Neural progenitor cell (in vitro differentiated cells): ENCODE measurements around the gene MAN1A2. TPM values are rescaled to one million over a fixed set of nuclear protein-coding genes. Genes with fewer than 3 reads are reported as not detected.

Experiments
- DNase-seq: peaks from one replicate; pipeline ENCODE4 v3.0.0-alpha.2; 2016; ENCODE audit warnings: low spot score
- H2AFZ ChIP-seq: fragments of 200-600 bp; sonication (generic); replicated peaks from 2 replicates; pipeline ENCODE4 v1.6.1; 2016; ENCODE audit warnings: antibody characterized with exemption
- H3F3A ChIP-seq: fragments of 200-600 bp; sonication (generic); 2 replicates; pipeline ENCODE4 v1.6.1; 2016; ENCODE audit warnings: antibody characterized with exemption, low read depth
- H3K27ac ChIP-seq: fragments of 200-600 bp; sonication (generic); 2 replicates; pipeline ENCODE4 v1.5.1; 2016; ENCODE audit warnings: mild to moderate bottlenecking
- H3K27me3 ChIP-seq: fragments of 200-600 bp; sonication (generic); 2 replicates; pipeline ENCODE4 v1.6.1; 2016; ENCODE audit warnings: mild to moderate bottlenecking, moderate library complexity
- H3K36me3 ChIP-seq: fragments of 200-600 bp; sonication (generic); 2 replicates; pipeline ENCODE4 v1.5.1; 2016
- H3K4me1 ChIP-seq: fragments of 200-600 bp; sonication (generic); 2 replicates; pipeline ENCODE4 v1.6.1; 2016; ENCODE audit warnings: mixed run types
- H3K4me2 ChIP-seq: fragments of 200-600 bp; sonication (generic); 2 replicates; pipeline ENCODE4 v1.6.1; 2016
- H3K4me3 ChIP-seq: fragments of 200-600 bp; sonication (generic); 2 replicates; pipeline ENCODE4 v1.5.1; 2016
- H3K79me2 ChIP-seq: fragments of 200-600 bp; sonication (generic); 2 replicates; pipeline ENCODE4 v1.6.1; 2016; ENCODE audit warnings: low read depth
- H3K9ac ChIP-seq: fragments of 200-600 bp; sonication (generic); 2 replicates; pipeline ENCODE4 v1.6.1; 2016
- H3K9me3 ChIP-seq: fragments of 200-600 bp; sonication (generic); 2 replicates; pipeline ENCODE4 v1.5.1; 2016; ENCODE audit warnings: low read depth
- H4K20me1 ChIP-seq: fragments of 200-600 bp; sonication (generic); 2 replicates; pipeline ENCODE4 v1.6.1; 2016; ENCODE audit warnings: low read depth
- H3K27ac Mint-ChIP-seq: 3 replicates; pipeline ENCODE4 v1.8.0; 2021; ENCODE audit warnings: mixed read lengths
- H3K27me3 Mint-ChIP-seq: 2 replicates; pipeline ENCODE4 v1.8.0; 2022; ENCODE audit warnings: low read depth, mild to moderate bottlenecking, inconsistent platforms, moderate library complexity, mixed read lengths; ENCODE audit not compliant: insufficient read depth
- H3K36me3 Mint-ChIP-seq: 3 replicates; pipeline ENCODE4 v1.8.0; 2021; ENCODE audit warnings: mixed read lengths
- H3K4me1 Mint-ChIP-seq: 3 replicates; pipeline ENCODE4 v1.8.0; 2021; ENCODE audit warnings: mixed read lengths
- H3K4me3 Mint-ChIP-seq: 3 replicates; pipeline ENCODE4 v1.8.0; 2021; ENCODE audit warnings: mild to moderate bottlenecking, moderate library complexity, mixed read lengths
- H3K9me3 Mint-ChIP-seq: 3 replicates; pipeline ENCODE4 v1.8.0; 2020; ENCODE audit warnings: mixed read lengths
- EZH2 ChIP-seq: fragments of 200-600 bp; sonication (generic); IDR thresholded peaks from 2 replicates; pipeline ENCODE4 v1.6.1; 2017; ENCODE audit warnings: antibody characterized with exemption, mild to moderate bottlenecking, moderate library complexity
- EZH2phosphoT487 ChIP-seq: fragments of 200-600 bp; sonication (generic); IDR thresholded peaks from 2 replicates; pipeline ENCODE4 v1.6.1; 2017; ENCODE audit warnings: antibody characterized with exemption
- total RNA-seq: library from RNA; depleted of rRNA; stranded (reverse); fragments of >200 nt; gene quantifications from 2 replicates; pipeline ENCODE4 v1.2.3, GENCODE V29; 2015; ENCODE audit warnings: low replicate concordance
- TF ChIP-seq, protein P1 (sequence below): fragments of 200-600 bp; sonication (generic); IDR thresholded peaks from 2 replicates; pipeline ENCODE4 v1.5.1; 2017; ENCODE audit warnings: antibody characterized with exemption, mild to moderate bottlenecking

Gene MAN1A2
- total RNA-seq, 1 donor from 2014 or later, result 28.6 TPM

DNA sequence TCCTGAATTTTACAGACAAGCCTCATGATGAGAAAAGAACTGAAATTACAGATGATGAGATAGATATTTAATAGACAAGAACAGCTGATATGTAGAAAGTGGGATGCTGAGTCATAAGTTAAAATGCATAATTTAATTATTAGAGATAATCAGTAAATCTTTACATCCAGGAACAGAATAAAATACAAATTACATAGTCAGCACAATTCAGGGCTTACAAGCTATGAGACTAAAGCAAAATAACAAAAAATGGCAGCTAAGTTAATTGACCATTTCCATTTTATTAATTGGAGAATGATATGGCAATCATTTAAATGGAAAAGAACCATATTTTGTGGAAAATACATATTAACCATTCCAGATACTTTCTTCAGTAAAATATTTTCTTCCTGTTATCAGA lies 40.2 kb upstream of the MAN1A2 start:
- TF ChIP-seq EZH2phosphoT487 (no peak), EZH2 (no peak)
- Histone ChIP-seq H4K20me1 (no peaks in the 10 kb centered on the region), H3K4me3 (no peak overlapping the region), H3K27ac (no peak overlapping the region), H3F3A (no peaks in the 10 kb centered on the region), H3K27me3 (no peaks in the 10 kb centered on the region), H3K9ac (no peak overlapping the region), H3K79me2 (no peaks in the 10 kb centered on the region), H3K4me1 (peaks cover 9% of the 10 kb centered on the region), H3K4me2 (no peak overlapping the region), H3K9me3 (no peaks in the 10 kb centered on the region), H3K36me3 (no peaks in the 10 kb centered on the region), H2AFZ (no peak overlapping the region)
- Mint-ChIP-seq H3K4me1 (no peaks in the 10 kb centered on the region), H3K27ac (no peak overlapping the region), H3K27me3 (no peaks in the 10 kb centered on the region), H3K9me3 (no peaks in the 10 kb centered on the region), H3K4me3 (no peak overlapping the region), H3K36me3 (no peaks in the 10 kb centered on the region)
- DNase-seq, result no peak

DNA sequence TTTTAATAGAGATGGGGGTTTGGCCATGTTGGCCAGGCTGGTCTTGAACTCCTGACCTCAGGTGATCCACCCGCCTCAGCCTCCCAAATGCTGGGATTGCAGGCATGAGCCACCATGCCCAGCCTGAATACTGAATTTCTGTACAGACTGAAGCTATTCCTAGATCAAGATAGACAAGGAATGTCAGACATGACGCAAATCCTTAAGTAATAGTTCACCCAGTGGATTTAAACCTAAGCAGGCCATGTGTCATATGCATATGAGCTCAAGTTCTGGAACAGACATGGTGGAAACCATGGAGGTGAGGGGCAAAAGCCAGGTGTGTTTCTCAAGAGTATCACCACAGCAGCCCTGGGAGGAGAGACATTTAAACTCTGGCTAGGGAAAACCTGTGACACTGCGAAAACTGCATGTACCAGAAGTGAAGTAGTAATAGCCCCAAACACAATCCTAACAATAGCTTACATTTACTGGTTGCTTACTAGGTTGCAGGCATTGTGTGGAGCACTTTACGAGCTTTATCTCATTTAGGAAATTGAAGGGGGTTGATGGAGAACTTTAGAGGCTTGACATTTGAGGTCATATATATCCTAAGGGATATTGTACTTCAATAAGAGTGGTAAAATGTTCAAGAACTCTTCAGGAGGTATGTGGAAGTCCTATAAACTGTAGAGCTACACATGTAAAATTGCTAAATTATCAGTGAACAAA lies 31.7 kb upstream of the MAN1A2 start:
- Histone ChIP-seq H3K79me2 (no peaks in the 10 kb centered on the region), H3K27ac (peak overlapping the region; percentile 8), H3K9ac (no peak overlapping the region), H3K4me3 (no peak overlapping the region), H3K4me2 (peak overlapping the region; percentile 5), H3K4me1 (peaks cover 18% of the 10 kb centered on the region), H4K20me1 (no peaks in the 10 kb centered on the region), H3F3A (peaks cover 12% of the 10 kb centered on the region), H2AFZ (no peak overlapping the region), H3K9me3 (no peaks in the 10 kb centered on the region), H3K27me3 (no peaks in the 10 kb centered on the region), H3K36me3 (no peaks in the 10 kb centered on the region)
- Mint-ChIP-seq H3K4me1 (no peaks in the 10 kb centered on the region), H3K27me3 (peaks cover 2% of the 10 kb centered on the region), H3K27ac (no peak overlapping the region), H3K36me3 (no peaks in the 10 kb centered on the region), H3K9me3 (no peaks in the 10 kb centered on the region), H3K4me3 (no peak overlapping the region)
- DNase-seq, result no peak
- TF ChIP-seq, protein P1, sequence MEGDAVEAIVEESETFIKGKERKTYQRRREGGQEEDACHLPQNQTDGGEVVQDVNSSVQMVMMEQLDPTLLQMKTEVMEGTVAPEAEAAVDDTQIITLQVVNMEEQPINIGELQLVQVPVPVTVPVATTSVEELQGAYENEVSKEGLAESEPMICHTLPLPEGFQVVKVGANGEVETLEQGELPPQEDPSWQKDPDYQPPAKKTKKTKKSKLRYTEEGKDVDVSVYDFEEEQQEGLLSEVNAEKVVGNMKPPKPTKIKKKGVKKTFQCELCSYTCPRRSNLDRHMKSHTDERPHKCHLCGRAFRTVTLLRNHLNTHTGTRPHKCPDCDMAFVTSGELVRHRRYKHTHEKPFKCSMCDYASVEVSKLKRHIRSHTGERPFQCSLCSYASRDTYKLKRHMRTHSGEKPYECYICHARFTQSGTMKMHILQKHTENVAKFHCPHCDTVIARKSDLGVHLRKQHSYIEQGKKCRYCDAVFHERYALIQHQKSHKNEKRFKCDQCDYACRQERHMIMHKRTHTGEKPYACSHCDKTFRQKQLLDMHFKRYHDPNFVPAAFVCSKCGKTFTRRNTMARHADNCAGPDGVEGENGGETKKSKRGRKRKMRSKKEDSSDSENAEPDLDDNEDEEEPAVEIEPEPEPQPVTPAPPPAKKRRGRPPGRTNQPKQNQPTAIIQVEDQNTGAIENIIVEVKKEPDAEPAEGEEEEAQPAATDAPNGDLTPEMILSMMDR, result no peak
- TF ChIP-seq EZH2 (no peak), EZH2phosphoT487 (no peak)

GRCh38 chr1:117336088-117336817 lies 31.0 kb upstream of the MAN1A2 start:
- no peak overlapping the region for H3K4me3 ChIP-seq
- no peaks in the 10 kb centered on the region for H3K27me3 ChIP-seq
- Mint-ChIP-seq H3K27me3 (peaks cover 2% of the 10 kb centered on the region), H3K9me3 (no peaks in the 10 kb centered on the region), H3K4me1 (no peaks in the 10 kb centered on the region), H3K4me3 (no peak overlapping the region), H3K36me3 (no peaks in the 10 kb centered on the region), H3K27ac (no peak overlapping the region)
- no peak overlapping the region for H2AFZ ChIP-seq
- no peak overlapping the region for H3K9ac ChIP-seq
- H3K4me2 ChIP-seq, result no peak overlapping the region
- H3K9me3 ChIP-seq, result no peaks in the 10 kb centered on the region
- H3K79me2 ChIP-seq, result no peaks in the 10 kb centered on the region
- H3K27ac ChIP-seq, result peak overlapping the region; percentile 8
- H3F3A ChIP-seq, result peaks cover 12% of the 10 kb centered on the region
- H3K4me1 ChIP-seq, result peaks cover 18% of the 10 kb centered on the region
- peak; percentile 41 for DNase-seq
- no peaks in the 10 kb centered on the region for H3K36me3 ChIP-seq
- no peaks in the 10 kb centered on the region for H4K20me1 ChIP-seq
- TF ChIP-seq EZH2phosphoT487 (no peak), EZH2 (no peak)
- TF ChIP-seq, protein P1, result no peak
